Lower leg skin (tissue), 4 donors: ENCODE data around the gene ABCC8. TPM values are rescaled to one million over a fixed set of nuclear protein-coding genes. Genes with fewer than 3 reads are reported as not detected.

Experiments
- DNase-seq, 2 donors: peaks; one replicate each; pipeline ENCODE4 v3.0.0-alpha.2; 2019; ENCODE audit warnings: low spot score in 2 of 2
- H3K4me3 ChIP-seq: fragments of 200-600 bp; sonication (generic); 2 replicates; pipeline ENCODE4 v1.5.1; 2017; ENCODE audit warnings: mild to moderate bottlenecking, low read depth; ENCODE audit not compliant: poor library complexity, severe bottlenecking
- POLR2A ChIP-seq, 2 donors: fragments of 450-650 bp; IDR thresholded peaks; one replicate each; pipeline ENCODE4 v1.6.1; 2016 to 2017; ENCODE audit warnings: antibody characterized with exemption in 2 of 2, mild to moderate bottlenecking in 1 of 2, moderate library complexity in 1 of 2
- WGBS, 2 donors: methylation state at CpG; one replicate each; pipeline ENCODE4 v1.1.5; 2018; 5-methylcytosine and 5-hydroxymethylcytosine counted together
- intact Hi-C: fragments of 100-400 bp; cut with DNase I; formaldehyde crosslinking; loops from one replicate; pipeline ENCODE4 v1.15.0; 2023; ENCODE audit warnings: low total_unique reads
- total RNA-seq, 4 donors: library from RNA; depleted of rRNA; stranded (reverse); fragments of >200 nt; gene quantifications; one replicate each; pipeline ENCODE4 v1.1.0, GENCODE V29; 2016
- TF ChIP-seq, protein P1 (sequence below), 3 donors: fragments of 450-650 bp; IDR thresholded peaks; one replicate each; pipeline ENCODE4 v1.5.1; 2016; ENCODE audit warnings: antibody characterized with exemption in 3 of 3, mild to moderate bottlenecking in 3 of 3, moderate library complexity in 2 of 3

Gene ABCC8
- total RNA-seq, 4 donors from 2014 or later: 0.11 to 0.34 (median 0.26) TPM; not detected in 1

DNA sequence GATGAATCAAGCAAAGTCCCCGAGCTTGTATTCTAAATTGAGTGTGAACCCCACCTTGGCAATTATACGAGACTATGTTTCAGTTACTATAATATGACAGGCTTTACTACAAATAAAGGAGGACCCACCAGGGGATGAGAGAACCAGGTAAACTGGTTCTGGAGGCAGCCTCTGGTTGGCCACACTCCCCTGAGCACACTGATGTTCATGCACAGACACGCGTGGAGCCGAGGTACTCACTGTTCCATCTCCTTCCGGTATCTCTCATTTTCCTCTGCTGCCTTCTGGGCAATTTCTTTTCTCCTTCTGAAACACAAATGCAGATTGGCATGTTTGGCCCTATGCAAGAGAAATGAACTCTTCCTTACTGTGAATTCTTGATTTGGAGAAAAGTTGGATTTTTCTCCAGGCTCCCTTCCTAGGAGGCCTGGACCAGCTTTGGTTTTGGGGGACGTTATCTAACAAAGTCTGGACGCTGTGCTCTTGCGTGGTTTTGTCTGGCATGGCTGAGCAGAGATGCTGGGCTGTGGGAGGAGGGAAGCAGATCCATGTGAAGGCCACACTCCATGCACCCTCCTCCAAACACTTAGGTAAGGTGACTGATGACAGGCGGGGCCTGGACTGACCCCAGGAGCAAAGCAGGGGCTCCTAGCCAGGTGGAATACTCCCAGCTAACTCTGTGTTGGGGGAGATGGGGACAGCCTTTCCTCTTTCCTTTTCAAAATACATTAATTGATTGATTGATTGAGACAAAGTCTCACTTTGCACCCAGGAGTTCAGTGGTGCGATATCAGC is 44.7 kb upstream of the ABCC8 start:
- no peak overlapping the region for H3K4me3 ChIP-seq
- WGBS, 2 donors: 64 to 65% methylated on average over 11 of the region's 11 CpGs
- no peak for DNase-seq
- intact Hi-C loops: no loop called here
- TF ChIP-seq, protein P1, sequence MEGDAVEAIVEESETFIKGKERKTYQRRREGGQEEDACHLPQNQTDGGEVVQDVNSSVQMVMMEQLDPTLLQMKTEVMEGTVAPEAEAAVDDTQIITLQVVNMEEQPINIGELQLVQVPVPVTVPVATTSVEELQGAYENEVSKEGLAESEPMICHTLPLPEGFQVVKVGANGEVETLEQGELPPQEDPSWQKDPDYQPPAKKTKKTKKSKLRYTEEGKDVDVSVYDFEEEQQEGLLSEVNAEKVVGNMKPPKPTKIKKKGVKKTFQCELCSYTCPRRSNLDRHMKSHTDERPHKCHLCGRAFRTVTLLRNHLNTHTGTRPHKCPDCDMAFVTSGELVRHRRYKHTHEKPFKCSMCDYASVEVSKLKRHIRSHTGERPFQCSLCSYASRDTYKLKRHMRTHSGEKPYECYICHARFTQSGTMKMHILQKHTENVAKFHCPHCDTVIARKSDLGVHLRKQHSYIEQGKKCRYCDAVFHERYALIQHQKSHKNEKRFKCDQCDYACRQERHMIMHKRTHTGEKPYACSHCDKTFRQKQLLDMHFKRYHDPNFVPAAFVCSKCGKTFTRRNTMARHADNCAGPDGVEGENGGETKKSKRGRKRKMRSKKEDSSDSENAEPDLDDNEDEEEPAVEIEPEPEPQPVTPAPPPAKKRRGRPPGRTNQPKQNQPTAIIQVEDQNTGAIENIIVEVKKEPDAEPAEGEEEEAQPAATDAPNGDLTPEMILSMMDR (IDR thresholded peaks at IDR 0.05): no peak
- TF ChIP-seq POLR2A (IDR thresholded peaks at IDR 0.05): no peak

DNA sequence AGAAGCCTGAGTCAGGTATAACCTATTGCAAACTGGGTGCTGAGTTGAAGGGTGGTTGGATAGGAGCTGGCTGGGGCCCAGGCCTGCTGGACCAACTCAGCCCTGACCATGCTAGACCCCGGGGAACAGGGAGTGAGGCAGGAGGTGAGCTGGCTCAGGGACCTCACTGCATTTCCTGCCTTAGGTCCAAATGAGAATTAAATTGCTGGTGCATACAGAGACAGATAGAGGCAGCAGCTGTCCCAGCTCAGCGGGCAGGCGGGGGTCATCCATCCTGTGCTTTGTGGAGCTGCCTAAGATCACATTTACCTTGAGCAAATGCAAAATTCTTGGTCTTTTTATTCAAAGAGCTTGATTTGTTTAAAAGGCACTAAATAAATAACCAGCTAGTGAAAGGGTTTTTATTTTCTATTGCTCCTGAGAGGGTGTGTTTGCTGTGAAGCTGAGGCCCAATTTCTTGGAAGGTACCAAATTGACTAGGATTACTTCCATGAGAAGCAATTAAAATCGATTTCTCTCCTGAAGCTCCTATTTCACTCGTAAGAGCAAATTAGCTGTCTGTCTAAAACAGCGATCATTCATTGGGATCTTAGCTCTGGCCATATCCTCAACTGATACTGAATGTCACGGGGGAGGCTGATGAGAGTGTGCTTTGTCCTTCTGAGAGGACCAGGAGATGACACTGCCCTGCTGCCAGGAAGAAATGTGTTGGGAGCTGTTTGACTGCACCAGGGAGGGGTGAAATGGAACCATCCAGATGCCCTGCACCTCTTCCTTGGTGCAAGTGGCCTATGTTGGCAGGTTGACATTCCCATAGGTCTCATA is 42.6 kb upstream of the ABCC8 start:
- WGBS, 2 donors: 89 to 90% methylated on average over 7 of the region's 7 CpGs
- no peak for DNase-seq
- no peak overlapping the region for H3K4me3 ChIP-seq
- no peak for TF ChIP-seq POLR2A (IDR thresholded peaks at IDR 0.05)
- TF ChIP-seq, protein P1 (IDR thresholded peaks at IDR 0.05): no peak
- intact Hi-C loops: no loop called here

DNA sequence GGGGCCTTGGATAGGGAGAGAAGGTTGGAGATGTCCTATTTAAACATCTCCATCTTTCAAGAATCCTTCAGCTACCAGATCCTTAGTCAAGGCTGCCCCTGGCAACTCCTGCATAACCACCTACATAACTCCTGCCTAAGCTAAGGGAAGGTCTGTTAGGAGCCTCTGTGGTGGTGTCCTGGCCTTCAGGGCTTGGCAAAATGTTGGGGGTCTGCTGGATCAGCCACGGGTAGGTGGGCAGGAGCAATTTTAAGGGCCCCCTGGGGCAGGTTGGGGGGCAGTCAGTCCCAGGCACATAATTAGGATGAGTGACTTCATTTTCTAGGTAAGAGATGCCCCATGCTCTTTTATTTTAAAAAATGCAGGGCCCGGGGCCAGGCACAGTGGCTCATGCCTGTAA is 41.7 kb upstream of the ABCC8 start:
- WGBS, 2 donors: 72 to 73% methylated on average over 2 of the region's 2 CpGs
- TF ChIP-seq, protein P1 (IDR thresholded peaks at IDR 0.05): no peak
- no peak for TF ChIP-seq POLR2A (IDR thresholded peaks at IDR 0.05)
- intact Hi-C loops: no loop called here

DNA sequence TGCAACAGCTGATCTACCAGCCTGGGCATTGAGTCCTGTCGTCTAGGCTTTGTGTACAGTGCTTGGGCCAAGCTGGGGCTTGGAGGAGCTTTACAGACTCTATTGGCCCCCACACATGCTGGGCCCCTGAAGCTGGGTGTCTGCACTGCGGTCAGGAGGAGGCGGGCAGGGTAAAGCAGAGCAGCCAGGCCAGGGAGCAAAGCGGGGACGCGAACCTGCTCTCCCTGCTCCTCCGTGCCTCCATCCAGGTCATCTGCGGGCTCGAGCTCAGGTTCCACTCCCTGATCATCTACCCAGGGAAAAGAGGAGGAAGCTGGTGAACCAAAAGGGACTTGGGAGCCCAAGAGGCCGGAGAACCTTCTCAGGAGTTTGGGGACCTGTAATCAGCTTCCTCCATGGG is 40.5 kb upstream of the ABCC8 start:
- DNase-seq: no peak
- intact Hi-C loops: no loop called here
- no peak overlapping the region for H3K4me3 ChIP-seq
- TF ChIP-seq, protein P1 (IDR thresholded peaks at IDR 0.05): no peak
- TF ChIP-seq POLR2A (IDR thresholded peaks at IDR 0.05): no peak
- 83 to 96% methylated on average over 10 of the region's 10 CpGs for WGBS, 2 donors

More for the DNA sequence above, 41.7 kb upstream of the ABCC8 start:
- H3K4me3 ChIP-seq: no peak overlapping the region
- no peak for DNase-seq

DNA sequence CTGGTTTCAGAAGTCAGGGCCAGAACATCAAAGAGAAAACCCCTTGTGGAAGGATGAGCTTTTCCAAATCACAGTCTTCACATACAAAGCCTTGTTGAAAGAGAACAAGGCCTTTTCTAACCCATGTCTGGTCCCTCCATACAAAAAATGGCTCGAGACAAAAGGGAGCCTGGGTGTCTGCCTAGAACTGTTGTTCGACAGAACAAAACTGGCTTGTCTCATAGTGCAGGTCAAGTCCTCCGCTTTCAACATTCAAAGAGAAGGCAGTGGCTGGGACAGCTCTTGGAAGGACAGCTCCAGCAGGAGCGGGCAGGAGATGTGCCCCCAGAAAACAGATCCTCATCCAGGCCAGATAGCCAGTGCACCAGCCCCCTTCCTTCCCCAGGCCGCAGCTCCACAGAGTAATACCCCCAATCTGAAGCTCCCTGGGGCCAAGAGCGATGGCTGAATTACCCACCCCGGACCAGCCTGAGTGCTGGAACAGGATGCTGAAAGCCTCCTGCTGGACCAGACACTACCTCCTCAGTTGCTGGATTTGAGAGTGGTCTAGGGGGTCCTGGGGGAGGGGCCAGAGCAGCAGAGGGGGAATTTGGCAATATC is 40.0 kb upstream of the ABCC8 start:
- no peak overlapping the region for H3K4me3 ChIP-seq
- TF ChIP-seq, protein P1 (IDR thresholded peaks at IDR 0.05): no peak
- TF ChIP-seq POLR2A (IDR thresholded peaks at IDR 0.05): no peak

More for the DNA sequence above, 40.0 kb upstream of the ABCC8 start:
- WGBS, 2 donors: 86 to 88% methylated on average over 7 of the region's 7 CpGs
- intact Hi-C loops: no loop called here
- DNase-seq: no peak
